Measurements from ENCODE around the gene CIAO2A.
"Not testable (repeated sequence)": the region's sequence is repeated elsewhere in the genome, so short reads cannot be mapped to it uniquely, and the experiment has no call there.

DNA sequence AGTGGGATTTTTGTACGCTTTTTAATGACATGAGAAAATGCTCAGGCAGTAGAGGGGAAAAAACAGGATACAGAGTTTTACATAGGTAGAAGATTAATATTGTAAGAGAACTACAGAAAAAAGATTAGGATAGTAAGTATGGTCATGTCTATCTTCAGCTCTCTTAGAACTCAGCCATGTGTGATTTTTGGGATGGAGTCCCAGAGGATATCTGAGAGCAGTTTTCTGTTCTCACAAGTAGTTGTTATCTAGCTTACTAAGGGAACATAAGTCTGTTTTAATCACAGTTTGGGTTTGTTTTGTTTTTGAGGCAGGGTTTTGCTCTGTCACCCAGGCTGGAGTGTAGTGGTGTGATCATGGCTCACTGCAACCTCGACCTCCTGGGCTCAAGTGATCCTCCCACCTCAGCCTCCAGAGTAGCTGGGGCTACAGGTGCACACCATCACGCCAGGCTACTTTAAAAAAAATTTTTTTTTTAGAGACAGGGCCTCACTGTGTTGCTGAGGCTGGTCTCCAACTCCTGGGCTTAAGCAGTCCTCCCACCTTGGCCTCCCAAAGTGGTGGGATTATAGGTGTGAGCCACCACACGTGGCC lies 16.6 kb upstream of the CIAO2A start:
- TF ChIP-seq CTCF (IDR thresholded peaks at IDR 0.05); POLR2AphosphoS5 (IDR thresholded peaks at IDR 0.05; ENCODE audit: low read depth, low read length); TCF7L2 (IDR thresholded peaks at IDR 0.05; ENCODE audit: low read depth, low read length): not testable (repeated sequence)
- TF ChIP-seq, protein P1, sequence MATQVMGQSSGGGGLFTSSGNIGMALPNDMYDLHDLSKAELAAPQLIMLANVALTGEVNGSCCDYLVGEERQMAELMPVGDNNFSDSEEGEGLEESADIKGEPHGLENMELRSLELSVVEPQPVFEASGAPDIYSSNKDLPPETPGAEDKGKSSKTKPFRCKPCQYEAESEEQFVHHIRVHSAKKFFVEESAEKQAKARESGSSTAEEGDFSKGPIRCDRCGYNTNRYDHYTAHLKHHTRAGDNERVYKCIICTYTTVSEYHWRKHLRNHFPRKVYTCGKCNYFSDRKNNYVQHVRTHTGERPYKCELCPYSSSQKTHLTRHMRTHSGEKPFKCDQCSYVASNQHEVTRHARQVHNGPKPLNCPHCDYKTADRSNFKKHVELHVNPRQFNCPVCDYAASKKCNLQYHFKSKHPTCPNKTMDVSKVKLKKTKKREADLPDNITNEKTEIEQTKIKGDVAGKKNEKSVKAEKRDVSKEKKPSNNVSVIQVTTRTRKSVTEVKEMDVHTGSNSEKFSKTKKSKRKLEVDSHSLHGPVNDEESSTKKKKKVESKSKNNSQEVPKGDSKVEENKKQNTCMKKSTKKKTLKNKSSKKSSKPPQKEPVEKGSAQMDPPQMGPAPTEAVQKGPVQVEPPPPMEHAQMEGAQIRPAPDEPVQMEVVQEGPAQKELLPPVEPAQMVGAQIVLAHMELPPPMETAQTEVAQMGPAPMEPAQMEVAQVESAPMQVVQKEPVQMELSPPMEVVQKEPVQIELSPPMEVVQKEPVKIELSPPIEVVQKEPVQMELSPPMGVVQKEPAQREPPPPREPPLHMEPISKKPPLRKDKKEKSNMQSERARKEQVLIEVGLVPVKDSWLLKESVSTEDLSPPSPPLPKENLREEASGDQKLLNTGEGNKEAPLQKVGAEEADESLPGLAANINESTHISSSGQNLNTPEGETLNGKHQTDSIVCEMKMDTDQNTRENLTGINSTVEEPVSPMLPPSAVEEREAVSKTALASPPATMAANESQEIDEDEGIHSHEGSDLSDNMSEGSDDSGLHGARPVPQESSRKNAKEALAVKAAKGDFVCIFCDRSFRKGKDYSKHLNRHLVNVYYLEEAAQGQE (IDR thresholded peaks at IDR 0.05; ENCODE audit: insufficient read depth in 1 of 2, low read depth in 2 of 2, low read length in 1 of 2), result not testable (repeated sequence)
